GM18909 (cell line): ENCODE measurements around the gene SLC10A7.

Source experiments
- ATAC-seq: cut with Tn5 transposase; IDR thresholded peaks from one replicate; pipeline ENCODE4 v1.9.1; 2021; ENCODE audit warnings: mild to moderate bottlenecking; ENCODE audit not compliant: unreplicated experiment, poor library complexity

Gene SLC10A7

GRCh38 chr4:146329050-146329716 is 192.6 kb downstream of the SLC10A7 start:
- ATAC-seq, result no peak

- no peak for ATAC-seq
Measured at GRCh38 chr4:146327859-146328650, 193.7 kb downstream of the SLC10A7 start.

- ATAC-seq, result no peak
Measured at GRCh38 chr4:146318894-146319293, 202.8 kb downstream of the SLC10A7 start.

DNA sequence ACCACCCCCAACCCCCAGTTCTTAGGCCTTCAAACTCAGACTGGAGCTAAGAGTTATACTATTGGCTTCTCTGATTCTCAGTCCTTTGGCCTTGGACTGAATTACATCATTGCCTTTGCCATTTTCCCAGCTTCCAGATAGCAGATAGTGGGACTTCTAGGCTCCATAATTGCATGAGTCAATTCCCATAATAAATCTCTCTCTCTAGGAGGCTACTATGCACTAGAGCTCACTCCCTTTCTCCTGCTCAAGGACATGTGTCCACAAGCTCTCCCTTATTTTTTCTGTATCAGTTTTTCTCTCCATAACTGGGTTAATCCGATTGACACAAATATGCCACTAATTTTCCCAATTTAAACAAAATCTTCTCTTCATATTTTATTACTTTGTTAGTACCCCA is 204.0 kb downstream of the SLC10A7 start:
- ATAC-seq, result no peak

DNA sequence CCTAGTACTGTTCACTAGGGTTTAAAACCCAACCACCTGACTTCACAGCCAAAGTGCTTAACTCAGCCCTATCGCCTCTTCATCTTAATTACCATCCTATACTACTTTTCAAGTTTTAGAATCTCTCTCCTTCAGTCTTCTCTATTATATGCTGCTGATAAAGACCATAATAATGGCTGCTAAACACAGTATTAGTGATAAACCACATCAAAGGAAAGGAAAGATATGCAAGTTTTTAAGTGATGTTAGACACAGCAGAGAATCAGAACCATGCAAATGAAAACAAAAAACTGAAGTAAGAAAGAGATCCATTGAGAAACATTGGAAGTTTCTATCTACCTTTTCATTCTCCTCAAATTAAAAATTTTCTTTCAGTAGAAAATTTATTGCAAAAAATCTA is 206.6 kb downstream of the SLC10A7 start:
- no peak for ATAC-seq

- no peak for ATAC-seq
Measured at GRCh38 chr4:146311238-146311970, 210.3 kb downstream of the SLC10A7 start.

- ATAC-seq, result peak; percentile 83
Measured at GRCh38 chr4:146310319-146311021, 211.3 kb downstream of the SLC10A7 start.

DNA sequence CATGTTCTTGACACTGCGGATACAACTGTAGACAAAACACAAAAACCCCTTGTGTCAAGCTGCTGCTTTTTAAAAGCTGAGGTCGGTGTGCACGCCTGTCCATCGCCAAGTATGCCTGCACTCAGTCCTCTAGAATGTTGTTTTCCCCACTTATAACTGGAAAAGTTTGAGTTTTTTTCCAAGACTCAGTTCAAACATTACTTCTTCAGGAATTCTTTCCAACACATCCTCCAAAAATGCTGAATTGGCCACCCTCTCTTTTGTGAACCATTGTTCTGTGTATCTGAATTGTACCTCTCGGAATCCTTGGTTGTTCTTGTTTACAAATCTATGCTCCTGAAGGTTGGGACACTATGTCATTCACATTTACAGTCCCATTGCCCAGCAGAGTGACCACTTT is 212.8 kb downstream of the SLC10A7 start:
- ATAC-seq, result no peak

GRCh38 chr4:146302822-146303221 is 218.9 kb downstream of the SLC10A7 start:
- ATAC-seq, result no peak

GRCh38 chr4:146299607-146300006 is 222.1 kb downstream of the SLC10A7 start:
- no peak for ATAC-seq

DNA sequence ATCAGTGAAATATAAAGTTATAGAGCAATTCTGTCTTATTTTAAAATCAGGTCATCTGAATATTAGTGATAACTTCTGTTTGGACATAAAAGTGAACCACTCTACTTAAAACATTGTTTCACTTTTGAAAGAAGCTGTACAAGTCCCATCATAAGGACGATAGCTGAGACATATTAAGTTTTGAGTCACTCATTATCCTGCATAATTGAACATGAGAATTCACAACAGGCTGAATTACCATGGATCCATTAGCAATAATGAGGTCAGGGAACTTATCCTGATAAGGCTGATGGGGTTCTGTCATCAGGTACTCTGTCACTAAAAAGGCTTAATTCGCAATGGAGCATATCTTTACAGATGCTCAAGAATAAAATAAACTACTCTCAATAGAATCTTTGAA is 227.0 kb downstream of the SLC10A7 start:
- no peak for ATAC-seq

GRCh38 chr4:146292508-146292907 is 229.2 kb downstream of the SLC10A7 start:
- no peak for ATAC-seq

DNA sequence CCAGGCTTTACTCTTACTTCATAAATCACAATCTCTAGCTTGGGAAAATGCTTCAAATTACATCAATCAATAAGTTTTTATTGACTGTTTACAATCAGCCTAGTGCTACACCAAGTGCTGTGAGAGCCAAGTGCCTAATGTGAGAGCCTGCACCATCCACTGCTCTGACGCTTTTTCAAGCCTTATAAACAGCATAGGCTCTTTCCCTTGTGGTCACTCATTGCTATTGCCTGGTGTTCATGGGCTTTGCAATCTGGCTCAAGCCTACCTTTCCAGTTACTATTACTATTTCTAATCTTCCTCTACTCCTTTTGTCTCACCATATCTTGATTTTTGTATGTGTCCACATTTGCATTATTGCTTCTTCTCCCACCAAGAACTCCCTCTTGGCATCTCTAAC is 230.4 kb downstream of the SLC10A7 start:
- no peak for ATAC-seq

DNA sequence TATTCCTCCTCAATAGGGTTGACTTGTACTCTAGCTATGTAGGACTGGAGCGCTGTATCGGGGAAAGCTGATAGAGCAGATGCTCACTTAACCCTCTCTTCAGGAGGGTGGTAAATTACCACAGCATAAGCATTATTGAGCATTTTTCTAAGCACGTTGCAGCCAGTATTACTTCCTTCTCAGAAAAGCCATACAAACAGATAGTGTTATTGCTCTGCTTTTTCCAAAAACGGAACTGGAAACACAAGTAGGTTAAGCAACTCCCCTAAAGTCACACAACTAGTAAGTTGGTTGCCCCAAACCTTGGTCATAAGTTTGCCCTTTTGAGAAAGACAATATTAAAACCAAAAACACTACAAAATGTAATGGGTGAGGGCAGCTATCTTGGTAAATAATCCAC is 233.5 kb downstream of the SLC10A7 start:
- ATAC-seq, result no peak

GRCh38 chr4:146285037-146285436 is 236.7 kb downstream of the SLC10A7 start:
- ATAC-seq, result no peak

- ATAC-seq, result no peak
Measured at GRCh38 chr4:146283758-146284651, 237.7 kb downstream of the SLC10A7 start.

- no peak for ATAC-seq
Measured at GRCh38 chr4:146282657-146283056, 239.1 kb downstream of the SLC10A7 start.

DNA sequence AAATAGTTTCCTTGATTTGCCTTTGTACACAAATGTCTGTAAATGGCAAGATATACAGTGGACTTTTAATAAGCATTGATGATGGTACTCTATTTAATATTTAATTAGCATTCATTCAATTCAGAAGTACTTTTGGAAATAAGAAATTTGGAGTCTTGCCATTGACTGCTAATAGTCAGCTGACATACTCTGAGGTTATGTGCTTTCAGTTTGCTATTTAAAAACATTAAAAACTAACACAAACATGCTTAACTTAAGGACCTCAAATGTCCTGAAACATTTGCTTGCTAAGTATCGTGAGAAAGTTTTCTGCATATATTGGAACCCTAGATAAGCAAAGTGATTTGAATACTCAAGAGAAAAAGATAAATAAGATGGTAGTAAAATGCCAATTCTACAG is 242.8 kb downstream of the SLC10A7 start:
- ATAC-seq, result no peak

- no peak for ATAC-seq
Measured at GRCh38 chr4:146275370-146275769, 246.4 kb downstream of the SLC10A7 start.

- ATAC-seq, result no peak
Measured at GRCh38 chr4:146274774-146275173, 247.0 kb downstream of the SLC10A7 start.
